K562 (cell line): Measurements from ENCODE around the gene THEMIS. TPM values are rescaled to one million over a fixed set of nuclear protein-coding genes. Genes with fewer than 3 reads are reported as not detected.

Experiments
- ATAC-seq: fragments of 200-7000 bp; cut with Tn5 transposase; 3 replicates; pipeline ENCODE4 v1.9.1; 2020; ENCODE audit warnings: moderate library complexity
- BruUV-seq: library from RNA; stranded (reverse); fragments of 400-500 nt; replicated peaks from 2 replicates; lab custom pipeline; 2021; lab: Mats Ljungman, UMichigan
- CTCF ChIA-PET: fragments of 300-600 bp; formaldehyde crosslinking; extraction: SDS; loops from one replicate; lab custom pipeline; 2021; ENCODE audit warnings: low intra/inter-chr PET ratio; lab: Yijun Ruan, JAX
- POLR2A ChIA-PET: fragments of 300-600, 350-650 bp; sonication (Branson Sonifier 250); formaldehyde crosslinking; extraction: SDS; loops from one replicate; lab custom pipeline; 2021; ENCODE audit warnings: antibody characterized with exemption, inconsistent platforms; lab: Yijun Ruan, JAX
- DNase-seq, 4 experiments: peaks; one replicate each; pipeline versions ENCODE4 v3.0.0 to v3.0.0-alpha.2; 2011 to 2018; ENCODE audit warnings: low spot score in 3 of 4, mixed read lengths in 3 of 4; ENCODE audit errors: extremely low read depth in 1 of 4
- FAIRE-seq: peaks from 2 replicates; lab custom pipeline; 2011; peaks lifted over from hg19 to GRCh38; lab: Jason Lieb, UNC
- H2AFZ ChIP-seq: 2 replicates; pipeline ENCODE4 v1.6.0; 2011; ENCODE audit warnings: low read depth, low read length, control low read depth, inconsistent platforms
- H3K27ac ChIP-seq: fragments of 200-600 bp; 3 replicates; pipeline ENCODE4 v1.8.0; 2011; ENCODE audit warnings: low read depth, mild to moderate bottlenecking, control low read depth, inconsistent platforms, low read length, moderate library complexity, mixed read lengths; ENCODE audit errors: extremely low read depth
- H3K27me3 ChIP-seq, 2 experiments: fragments of 300-600 bp in 1 of 2; 2 replicates in 1 of 2; 3 replicates in 1 of 2; pipeline versions ENCODE4 v1.6.0 to v1.8.0; 2011; ENCODE audit warnings: inconsistent platforms in 2 of 2, low read length in 2 of 2, mild to moderate bottlenecking in 1 of 2, mixed read lengths in 1 of 2, moderate library complexity in 1 of 2; ENCODE audit not compliant: control insufficient read depth in 2 of 2, insufficient read depth in 2 of 2
- H3K36me3 ChIP-seq: fragments of 300-600 bp; 3 replicates; pipeline ENCODE4 v1.8.0; 2011; ENCODE audit warnings: mild to moderate bottlenecking, low read length, inconsistent platforms; ENCODE audit not compliant: control insufficient read depth, insufficient read depth
- H3K4me1 ChIP-seq, 2 experiments: fragments of 200-600 bp in 1 of 2; replicated peaks in 1 of 2; 2 replicates in 1 of 2; 3 replicates in 1 of 2; pipeline versions ENCODE4 v1.5.1 to v1.8.0; 2011; ENCODE audit warnings: inconsistent platforms in 2 of 2, low read length in 2 of 2, mild to moderate bottlenecking in 1 of 2, mixed read lengths in 1 of 2, moderate library complexity in 1 of 2; ENCODE audit not compliant: control insufficient read depth in 2 of 2, insufficient read depth in 2 of 2
- H3K4me2 ChIP-seq: 2 replicates; pipeline ENCODE4 v1.6.1; 2011; ENCODE audit warnings: low read length, control low read depth, inconsistent platforms, mixed read lengths; ENCODE audit not compliant: insufficient read depth
- H3K4me3 ChIP-seq: fragments of 200-600 bp; sonication (generic), shearing (Covaris generic); 2 replicates; pipeline ENCODE4 v1.5.1; 2016; ENCODE audit warnings: control low read depth, inconsistent platforms
- H3K79me2 ChIP-seq: fragments of 200-600 bp; 3 replicates; pipeline ENCODE4 v1.8.0; 2011; ENCODE audit warnings: low read length, inconsistent platforms; ENCODE audit not compliant: control insufficient read depth, insufficient read depth
- H3K9ac ChIP-seq, 2 experiments: 2 replicates each; pipeline versions ENCODE4 v1.6.0 to v1.6.1; 2011; ENCODE audit warnings: low read depth in 2 of 2, low read length in 2 of 2, control low read depth in 1 of 2, inconsistent platforms in 1 of 2, mild to moderate bottlenecking in 1 of 2, mixed read lengths in 1 of 2; ENCODE audit not compliant: insufficient read depth in 1 of 2
- H3K9me1 ChIP-seq: one replicate; pipeline ENCODE4 v1.6.0; 2011; ENCODE audit warnings: inconsistent platforms, mild to moderate bottlenecking, low read length, moderate library complexity; ENCODE audit not compliant: control insufficient read depth, insufficient read depth
- H3K9me3 ChIP-seq: replicated peaks from 2 replicates; pipeline ENCODE4 v1.5.1; 2011; ENCODE audit warnings: low read depth, low read length, inconsistent platforms; ENCODE audit not compliant: control insufficient read depth, insufficient read depth
- H4K20me1 ChIP-seq: replicated peaks from 2 replicates; pipeline ENCODE4 v1.6.1; 2011; ENCODE audit warnings: low read length, inconsistent platforms, mixed read lengths; ENCODE audit not compliant: control insufficient read depth, insufficient read depth
- ARNT ChIP-seq, 2 experiments: fragments of 450-650 bp; IDR thresholded peaks; 2 replicates each; pipeline ENCODE4 v1.6.1; 2016; ENCODE audit warnings: mild to moderate bottlenecking in 1 of 2
- ATF1 ChIP-seq, 2 experiments: fragments of 450-650 bp in 1 of 2; IDR thresholded peaks; 2 replicates each; pipeline ENCODE4 v1.6.1; 2016; ENCODE audit warnings: missing compliant biosample characterization in 1 of 2, missing genetic modification characterization in 1 of 2
- MYBL2 ChIP-seq, 2 experiments: fragments of 450-650 bp in 1 of 2; sonication (generic) in 1 of 2; formaldehyde crosslinking in 1 of 2; IDR thresholded peaks; 2 replicates each; pipeline versions ENCODE4 v1.6.1 to v1.8.1; 2017 to 2022; ENCODE audit warnings: borderline replicate concordance in 1 of 2, inconsistent platforms in 1 of 2, low read depth in 1 of 2, mild to moderate bottlenecking in 1 of 2, missing genetic modification reagents in 1 of 2, moderate library complexity in 1 of 2
- NBN ChIP-seq: fragments of 450-650 bp; IDR thresholded peaks from 2 replicates; pipeline ENCODE4 v1.6.1; 2016; ENCODE audit warnings: low read depth, mild to moderate bottlenecking
- TAF9B ChIP-seq: fragments of 450-650 bp; IDR thresholded peaks from 2 replicates; pipeline ENCODE4 v1.6.1; 2018; ENCODE audit warnings: mild to moderate bottlenecking; ENCODE audit not compliant: partially characterized antibody
- ZNF696 ChIP-seq: fragments of 250-450 bp; sonication (Bioruptor Pico); conservative IDR thresholded peaks from 2 replicates; pipeline ENCODE4 v1.4.0; 2020; ENCODE audit warnings: mild to moderate bottlenecking, moderate library complexity
- in situ Hi-C: fragments of 300-500 bp; cut with MboI; formaldehyde crosslinking; loops from 4 replicates; pipeline ENCODE4 v1.15.0; 2018; ENCODE audit warnings: inconsistent platforms, mixed read lengths
- intact Hi-C: fragments of 100-400 bp; cut with micrococcal nuclease; formaldehyde crosslinking; loops from 2 replicates; pipeline ENCODE4 v1.14.2; 2022
- polyA plus RNA-seq, 8 experiments: library from polyadenylated mRNA; depleted of rRNA in 4 of 8; stranded (reverse) in 5 of 8; unstranded in 3 of 8; fragments of >200 nt; fragmentation: Nextera tagmentation in 2 of 8; fragmentation: Illumina TruSeq in 1 of 8; extraction: Ambion mirVana in 2 of 8; extraction: Trizol in 1 of 8; gene quantifications; 2 replicates each; pipeline versions ENCODE4 v1.2.1 to v1.2.3, GENCODE V29; 2011 to 2014; ENCODE audit warnings: inconsistent platforms in 1 of 8, missing spikeins in 1 of 8
- total RNA-seq, 7 experiments: library from RNA; depleted of rRNA in 6 of 7; stranded (reverse); fragments of >200 nt in 6 of 7; fragmentation: Illumina TruSeq in 2 of 7; extraction: Trizol in 2 of 7; gene quantifications; 2 replicates each; pipeline versions ENCODE4 v1.2.1 to v1.2.3, GENCODE V29; 2011 to 2021; ENCODE audit warnings: low replicate concordance in 1 of 7
- TF ChIP-seq, protein P1 (sequence below): IDR thresholded peaks from 2 replicates; pipeline ENCODE4 v1.6.1; 2012; ENCODE audit warnings: low read depth, low read length, improper control_type of control experiment, borderline replicate concordance
- TF ChIP-seq, protein P2 (sequence below), 2 experiments: IDR thresholded peaks in 1 of 2; conservative IDR thresholded peaks in 1 of 2; 2 replicates each; pipeline ENCODE4 v1.6.1; 2016; ENCODE audit warnings: low read depth in 2 of 2, mild to moderate bottlenecking in 1 of 2, missing compliant biosample characterization in 1 of 2, missing genetic modification characterization in 1 of 2, moderate library complexity in 1 of 2
- TF ChIP-seq, protein P3 (sequence below): fragments of 250-450 bp; sonication (Bioruptor Pico); IDR thresholded peaks from 2 replicates; pipeline ENCODE4 v1.4.0; 2020
- TF ChIP-seq, protein P4 (sequence below): fragments of 450-650 bp; IDR thresholded peaks from 2 replicates; pipeline ENCODE4 v1.6.1; 2016; ENCODE audit warnings: missing biosample characterization, missing genetic modification characterization
- TF ChIP-seq, protein P5 (sequence below): fragments of 450-650 bp; IDR thresholded peaks from 2 replicates; pipeline ENCODE4 v1.6.1; 2016; ENCODE audit warnings: antibody characterized with exemption

THEMIS gene
- total and polyA plus RNA-seq, 9 of the 15 experiments (the other 6 are each of a cell fraction or from before 2014, with no cell fraction given): 0.09 TPM; not detected in 8

DNA sequence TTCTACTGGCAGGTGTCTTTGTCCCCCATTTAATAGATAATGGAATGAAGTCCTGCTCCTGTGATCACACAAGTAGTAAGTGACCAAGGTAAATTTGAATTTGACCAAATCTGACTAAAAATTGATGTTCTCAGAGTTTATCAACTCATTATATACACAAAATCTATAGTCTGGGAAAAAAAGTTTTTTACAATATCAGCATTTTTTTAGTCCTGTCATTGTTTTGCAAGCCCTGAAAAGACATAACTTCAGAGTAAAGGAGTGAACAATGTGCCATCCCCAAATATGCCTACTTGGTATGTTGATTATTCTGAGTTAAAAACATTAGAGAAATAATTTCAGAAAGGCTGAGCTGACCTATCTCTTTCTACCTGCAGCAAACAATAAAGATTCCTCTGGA, 209.7 kb downstream of the THEMIS start (continued):
- TF ChIP-seq, protein P1, sequence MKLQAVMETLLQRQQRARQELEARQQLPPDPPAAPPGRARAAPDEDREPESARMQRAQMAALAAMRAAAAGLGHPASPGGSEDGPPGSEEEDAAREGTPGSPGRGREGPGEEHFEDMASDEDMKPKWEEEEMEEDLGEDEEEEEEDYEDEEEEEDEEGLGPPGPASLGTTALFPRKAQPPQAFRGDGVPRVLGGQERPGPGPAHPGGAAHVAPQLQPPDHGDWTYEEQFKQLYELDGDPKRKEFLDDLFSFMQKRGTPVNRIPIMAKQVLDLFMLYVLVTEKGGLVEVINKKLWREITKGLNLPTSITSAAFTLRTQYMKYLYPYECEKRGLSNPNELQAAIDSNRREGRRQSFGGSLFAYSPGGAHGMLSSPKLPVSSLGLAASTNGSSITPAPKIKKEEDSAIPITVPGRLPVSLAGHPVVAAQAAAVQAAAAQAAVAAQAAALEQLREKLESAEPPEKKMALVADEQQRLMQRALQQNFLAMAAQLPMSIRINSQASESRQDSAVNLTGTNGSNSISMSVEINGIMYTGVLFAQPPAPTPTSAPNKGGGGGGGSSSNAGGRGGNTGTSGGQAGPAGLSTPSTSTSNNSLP: no peak

DNA sequence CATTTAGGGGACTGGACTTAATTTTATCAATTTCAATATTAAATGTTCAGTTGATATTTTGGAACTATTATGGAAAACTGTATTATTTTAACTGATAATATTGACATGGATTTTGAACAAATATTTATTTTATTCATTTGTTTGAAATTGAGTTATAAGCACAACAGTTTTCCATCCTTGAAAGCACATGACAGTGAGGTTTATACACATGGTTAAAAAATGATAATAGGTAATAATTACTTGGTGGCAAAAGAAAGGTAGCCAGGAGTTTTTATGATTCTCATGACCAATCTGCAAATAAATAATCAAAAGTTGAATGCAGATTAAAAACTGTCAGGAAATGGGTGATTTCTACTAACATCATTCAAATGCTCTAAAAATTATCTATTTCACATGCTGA, 210.3 kb downstream of the THEMIS start:
- Histone ChIP-seq H3K9me1 (no peaks in the 10 kb centered on the region), H3K36me3 (no peaks in the 10 kb centered on the region), H3K27me3 (no peaks in the 10 kb centered on the region), H3K4me2 (no peak overlapping the region), H3K4me3 (no peak overlapping the region), H2AFZ (no peak overlapping the region), H4K20me1 (no peaks in the 10 kb centered on the region), H3K27ac (no peak overlapping the region), H3K4me1 (no peaks in the 10 kb centered on the region), H3K9me3 (no peaks in the 10 kb centered on the region), H3K9ac (no peak overlapping the region), H3K79me2 (no peaks in the 10 kb centered on the region)
- in situ Hi-C loops: no loop called here
- BruUV-seq: no TSS peak
- CTCF ChIA-PET: no interaction called here
- intact Hi-C loops: no loop called here
- POLR2A ChIA-PET: no interaction called here
- ATAC-seq (no peak), FAIRE-seq (no peak), DNase-seq (no peak)
- TF ChIP-seq, protein P2, sequence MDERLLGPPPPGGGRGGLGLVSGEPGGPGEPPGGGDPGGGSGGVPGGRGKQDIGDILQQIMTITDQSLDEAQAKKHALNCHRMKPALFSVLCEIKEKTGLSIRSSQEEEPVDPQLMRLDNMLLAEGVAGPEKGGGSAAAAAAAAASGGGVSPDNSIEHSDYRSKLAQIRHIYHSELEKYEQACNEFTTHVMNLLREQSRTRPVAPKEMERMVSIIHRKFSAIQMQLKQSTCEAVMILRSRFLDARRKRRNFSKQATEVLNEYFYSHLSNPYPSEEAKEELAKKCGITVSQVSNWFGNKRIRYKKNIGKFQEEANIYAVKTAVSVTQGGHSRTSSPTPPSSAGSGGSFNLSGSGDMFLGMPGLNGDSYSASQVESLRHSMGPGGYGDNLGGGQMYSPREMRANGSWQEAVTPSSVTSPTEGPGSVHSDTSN (CRISPR knock-in tag; IDR thresholded peaks at IDR 0.05; ENCODE audit: low read depth): no peak
- TF ChIP-seq, protein P2 (tag; conservative IDR thresholded peaks at IDR 0.05; ENCODE audit: low read depth): no peak
- no peak for TF ChIP-seq ARNT (IDR thresholded peaks at IDR 0.05)
- TF ChIP-seq, protein P3, sequence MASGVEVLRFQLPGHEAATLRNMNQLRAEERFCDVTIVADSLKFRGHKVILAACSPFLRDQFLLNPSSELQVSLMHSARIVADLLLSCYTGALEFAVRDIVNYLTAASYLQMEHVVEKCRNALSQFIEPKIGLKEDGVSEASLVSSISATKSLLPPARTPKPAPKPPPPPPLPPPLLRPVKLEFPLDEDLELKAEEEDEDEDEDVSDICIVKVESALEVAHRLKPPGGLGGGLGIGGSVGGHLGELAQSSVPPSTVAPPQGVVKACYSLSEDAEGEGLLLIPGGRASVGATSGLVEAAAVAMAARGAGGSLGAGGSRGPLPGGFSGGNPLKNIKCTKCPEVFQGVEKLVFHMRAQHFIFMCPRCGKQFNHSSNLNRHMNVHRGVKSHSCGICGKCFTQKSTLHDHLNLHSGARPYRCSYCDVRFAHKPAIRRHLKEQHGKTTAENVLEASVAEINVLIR: no peak
- TF ChIP-seq NBN: no peak
- no peak for TF ChIP-seq TAF9B
- TF ChIP-seq, protein P4, sequence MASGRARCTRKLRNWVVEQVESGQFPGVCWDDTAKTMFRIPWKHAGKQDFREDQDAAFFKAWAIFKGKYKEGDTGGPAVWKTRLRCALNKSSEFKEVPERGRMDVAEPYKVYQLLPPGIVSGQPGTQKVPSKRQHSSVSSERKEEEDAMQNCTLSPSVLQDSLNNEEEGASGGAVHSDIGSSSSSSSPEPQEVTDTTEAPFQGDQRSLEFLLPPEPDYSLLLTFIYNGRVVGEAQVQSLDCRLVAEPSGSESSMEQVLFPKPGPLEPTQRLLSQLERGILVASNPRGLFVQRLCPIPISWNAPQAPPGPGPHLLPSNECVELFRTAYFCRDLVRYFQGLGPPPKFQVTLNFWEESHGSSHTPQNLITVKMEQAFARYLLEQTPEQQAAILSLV: no peak
- TF ChIP-seq ZNF696 (CRISPR knock-in tag): no peak
- no peak for TF ChIP-seq MYBL2 (IDR thresholded peaks at IDR 0.05; ENCODE audit: low read depth)
- TF ChIP-seq MYBL2 (CRISPR knock-in tag; IDR thresholded peaks at IDR 0.05; ENCODE audit: borderline replicate concordance): no peak
- no peak for TF ChIP-seq ATF1 (CRISPR knock-in tag; IDR thresholded peaks at IDR 0.05)
- TF ChIP-seq ATF1 (tag; IDR thresholded peaks at IDR 0.05): no peak
- TF ChIP-seq, protein P5, sequence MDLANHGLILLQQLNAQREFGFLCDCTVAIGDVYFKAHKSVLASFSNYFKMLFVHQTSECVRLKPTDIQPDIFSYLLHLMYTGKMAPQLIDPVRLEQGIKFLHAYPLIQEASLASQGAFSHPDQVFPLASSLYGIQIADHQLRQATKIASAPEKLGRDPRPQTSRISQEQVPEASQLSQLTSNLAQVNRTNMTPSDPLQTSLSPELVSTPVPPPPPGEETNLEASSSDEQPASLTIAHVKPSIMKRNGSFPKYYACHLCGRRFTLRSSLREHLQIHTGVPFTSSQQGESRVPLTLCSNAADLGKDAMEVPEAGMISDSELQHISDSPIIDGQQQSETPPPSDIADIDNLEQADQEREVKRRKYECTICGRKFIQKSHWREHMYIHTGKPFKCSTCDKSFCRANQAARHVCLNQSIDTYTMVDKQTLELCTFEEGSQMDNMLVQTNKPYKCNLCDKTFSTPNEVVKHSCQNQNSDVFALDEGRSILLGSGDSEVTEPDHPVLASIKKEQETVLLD: no peak
